CD4-positive, alpha-beta T cell (primary cell): ENCODE results near the gene RAB26. TPM values are rescaled to one million over a fixed set of nuclear protein-coding genes. Genes with fewer than 3 reads are reported as not detected.

ENCODE experiments used
- ATAC-seq: fragments of 200-7000 bp; cut with Tn5 transposase; one replicate; pipeline ENCODE4 v1.10.0; 2022; ENCODE audit warnings: mild to moderate bottlenecking; ENCODE audit not compliant: poor library complexity
- CTCF ChIA-PET: fragments of 350-600 bp; sonication (Branson Sonifier 250); formaldehyde crosslinking; loops from one replicate; lab custom pipeline; 2021; ENCODE audit warnings: antibody characterized with exemption, inconsistent platforms; lab: Charles Lee
- POLR2A ChIA-PET: fragments of 350-600 bp; sonication (Branson Sonifier 250); formaldehyde crosslinking; loops from one replicate; lab custom pipeline; 2021; ENCODE audit warnings: antibody characterized with exemption, inconsistent platforms; lab: Charles Lee
- DNase-seq, 14 experiments: peaks; one replicate each; pipeline ENCODE4 v3.0.0-alpha.2; 2013 to 2020; ENCODE audit warnings: mixed read lengths in 2 of 14
- H3K27ac ChIP-seq, 2 donors: one replicate each; pipeline versions ENCODE4 v1.5.1 to v1.7.0; 2013; ENCODE audit warnings: low read length in 2 of 2, low read depth in 1 of 2, mild to moderate bottlenecking in 1 of 2
- H3K27me3 ChIP-seq, 2 experiments: 1 replicate in 1 of 2; 2 replicates in 1 of 2; pipeline versions ENCODE4 v1.6.1 to v1.7.0; 2013; ENCODE audit warnings: low read length in 2 of 2, control low read depth in 1 of 2, mild to moderate bottlenecking in 1 of 2, moderate library complexity in 1 of 2; ENCODE audit not compliant: insufficient read depth in 2 of 2, control insufficient read depth in 1 of 2
- H3K36me3 ChIP-seq: one replicate; pipeline ENCODE4 v1.6.1; 2013; ENCODE audit warnings: low read length, control low read depth; ENCODE audit not compliant: insufficient read depth
- H3K4me1 ChIP-seq: one replicate; pipeline ENCODE4 v1.6.1; 2013; ENCODE audit warnings: low read length, control low read depth; ENCODE audit not compliant: insufficient read depth
- H3K4me3 ChIP-seq: one replicate; pipeline ENCODE4 v1.5.1; 2013; ENCODE audit warnings: mild to moderate bottlenecking, low read length, moderate library complexity
- H3K9me3 ChIP-seq, 2 experiments: 1 replicate in 1 of 2; 2 replicates in 1 of 2; pipeline versions ENCODE4 v1.6.1 to v1.7.0; 2013; ENCODE audit warnings: low read length in 2 of 2, mild to moderate bottlenecking in 2 of 2, control low read depth in 1 of 2, moderate library complexity in 1 of 2; ENCODE audit not compliant: control insufficient read depth in 1 of 2, insufficient read depth in 1 of 2
- H3K27ac Mint-ChIP-seq: one replicate; pipeline ENCODE4 v1.8.0; 2020; ENCODE audit warnings: mixed read lengths
- H3K27me3 Mint-ChIP-seq: one replicate; pipeline ENCODE4 v1.8.0; 2021; ENCODE audit warnings: mixed read lengths
- H3K36me3 Mint-ChIP-seq: one replicate; pipeline ENCODE4 v1.8.0; 2021; ENCODE audit warnings: low read depth, mixed read lengths
- H3K4me1 Mint-ChIP-seq: one replicate; pipeline ENCODE4 v1.8.0; 2021; ENCODE audit warnings: low read depth, mixed read lengths
- H3K4me3 Mint-ChIP-seq: one replicate; pipeline ENCODE4 v1.8.0; 2020; ENCODE audit warnings: mild to moderate bottlenecking, mixed read lengths
- H3K9me3 Mint-ChIP-seq: one replicate; pipeline ENCODE4 v1.8.0; 2020; ENCODE audit warnings: mixed read lengths
- intact Hi-C, 2 experiments: fragments of 100-400 bp; cut with DNase I in 1 of 2; cut with micrococcal nuclease in 1 of 2; formaldehyde crosslinking; loops; one replicate each; pipeline versions ENCODE4 v1.15.1 to v1.9.0; 2023 to 2025; cut with DNase I, micrococcal nuclease
- total RNA-seq, 174 experiments: library from RNA in 2 of 174; stranded (reverse) in 2 of 174; gene quantifications; one replicate each; pipeline ENCODE4 v1.2.3 and lab custom pipeline; 2021 to 2026
- TF ChIP-seq, protein P1 (sequence below): fragments of 200-600 bp; IDR thresholded peaks from one replicate; pipeline ENCODE4 v1.8.0; 2022; ENCODE audit warnings: antibody characterized with exemption, mild to moderate bottlenecking

The RAB26 gene
- total RNA-seq, 2 experiments from 2014 or later: not detected

DNA sequence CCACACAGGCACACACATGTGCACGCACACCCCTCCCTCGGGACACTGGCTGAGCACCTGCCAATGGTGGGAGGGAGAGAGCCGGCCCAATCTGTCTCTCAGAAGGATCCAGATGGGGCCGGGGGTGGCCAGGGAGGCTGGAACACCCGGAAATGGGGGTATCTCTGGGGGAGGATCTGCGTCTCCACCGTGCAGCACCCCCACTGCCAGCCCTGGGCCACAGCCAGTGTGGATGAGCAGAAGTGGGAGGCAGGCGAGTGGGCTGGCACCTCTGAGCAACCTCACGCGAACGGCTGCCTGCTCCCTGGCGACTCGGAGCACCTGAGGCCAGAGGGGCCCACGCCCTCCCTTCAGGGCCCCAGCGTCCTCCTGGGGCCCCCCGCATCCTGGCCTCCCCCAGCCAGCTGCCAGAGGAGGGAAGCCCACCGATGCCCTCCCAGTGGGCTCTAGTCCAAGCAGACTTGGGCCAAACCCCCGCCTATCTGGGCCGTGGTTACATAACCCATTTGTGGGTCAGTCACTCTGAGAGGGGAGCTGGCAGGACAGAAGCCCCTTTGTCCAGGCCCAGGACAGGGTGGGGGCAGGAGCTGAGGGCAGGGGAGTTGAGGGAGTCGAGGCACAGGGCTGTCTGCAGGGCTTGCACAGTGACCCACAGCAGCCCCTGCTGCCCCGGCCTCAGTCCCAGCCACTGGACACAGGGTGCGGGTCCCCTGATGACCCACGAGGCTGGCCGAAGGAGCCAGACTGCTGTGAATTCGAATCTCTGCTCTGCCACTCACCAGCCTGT is 42.4 kb downstream of the RAB26 start:
- intact Hi-C loops: loop anchor here in 1 of 2 experiments (10.0 kb wide), 1 partner anchor 144 kb away; no protein-coding TSS in a partner anchor
- DNase-seq (no peak), ATAC-seq (no peak)
- CTCF ChIA-PET: no interaction called here
- Mint-ChIP-seq H3K36me3 (no peaks in the 10 kb centered on the region), H3K27me3 (peaks cover 7% of the 10 kb centered on the region), H3K4me3 (no peak overlapping the region), H3K4me1 (peaks cover 6% of the 10 kb centered on the region), H3K27ac (no peak overlapping the region), H3K9me3 (no peaks in the 10 kb centered on the region)
- H3K27me3 ChIP-seq: peaks cover 13 to 15% of the 10 kb centered on the region in 2 experiments
- peaks cover 0 to 16% of the 10 kb centered on the region in 2 experiments for H3K9me3 ChIP-seq
- no peak overlapping the region for H3K4me3 ChIP-seq
- no peak overlapping the region for H3K27ac ChIP-seq
- H3K36me3 ChIP-seq: no peaks in the 10 kb centered on the region
- POLR2A ChIA-PET: no interaction called here
- peaks cover 14% of the 10 kb centered on the region for H3K4me1 ChIP-seq
- TF ChIP-seq, protein P1, sequence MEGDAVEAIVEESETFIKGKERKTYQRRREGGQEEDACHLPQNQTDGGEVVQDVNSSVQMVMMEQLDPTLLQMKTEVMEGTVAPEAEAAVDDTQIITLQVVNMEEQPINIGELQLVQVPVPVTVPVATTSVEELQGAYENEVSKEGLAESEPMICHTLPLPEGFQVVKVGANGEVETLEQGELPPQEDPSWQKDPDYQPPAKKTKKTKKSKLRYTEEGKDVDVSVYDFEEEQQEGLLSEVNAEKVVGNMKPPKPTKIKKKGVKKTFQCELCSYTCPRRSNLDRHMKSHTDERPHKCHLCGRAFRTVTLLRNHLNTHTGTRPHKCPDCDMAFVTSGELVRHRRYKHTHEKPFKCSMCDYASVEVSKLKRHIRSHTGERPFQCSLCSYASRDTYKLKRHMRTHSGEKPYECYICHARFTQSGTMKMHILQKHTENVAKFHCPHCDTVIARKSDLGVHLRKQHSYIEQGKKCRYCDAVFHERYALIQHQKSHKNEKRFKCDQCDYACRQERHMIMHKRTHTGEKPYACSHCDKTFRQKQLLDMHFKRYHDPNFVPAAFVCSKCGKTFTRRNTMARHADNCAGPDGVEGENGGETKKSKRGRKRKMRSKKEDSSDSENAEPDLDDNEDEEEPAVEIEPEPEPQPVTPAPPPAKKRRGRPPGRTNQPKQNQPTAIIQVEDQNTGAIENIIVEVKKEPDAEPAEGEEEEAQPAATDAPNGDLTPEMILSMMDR: no peak

DNA sequence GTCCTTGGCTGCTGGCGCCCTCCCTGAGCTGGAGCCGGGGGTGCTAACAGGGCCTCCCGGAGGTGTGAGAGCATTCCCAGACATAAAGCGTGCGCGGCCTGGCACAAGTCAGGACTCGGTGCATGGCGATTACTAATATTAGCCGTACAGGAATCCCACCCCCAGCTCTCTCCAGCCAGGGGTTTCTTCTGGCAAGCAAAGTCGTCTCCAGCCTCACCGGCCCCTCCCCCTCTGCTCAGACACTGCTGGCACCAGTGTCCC is 43.0 kb downstream of the RAB26 start:
- H3K27me3 ChIP-seq: peaks cover 13 to 16% of the 10 kb centered on the region in 2 experiments
- no peak for ATAC-seq
- POLR2A ChIA-PET: no interaction called here
- CTCF ChIA-PET: no interaction called here
- H3K36me3 ChIP-seq: no peaks in the 10 kb centered on the region
- no peak for DNase-seq
- Mint-ChIP-seq H3K9me3 (no peaks in the 10 kb centered on the region), H3K4me3 (no peak overlapping the region), H3K36me3 (no peaks in the 10 kb centered on the region), H3K4me1 (peaks cover 6% of the 10 kb centered on the region), H3K27ac (no peak overlapping the region), H3K27me3 (peaks cover 7% of the 10 kb centered on the region)
- H3K27ac ChIP-seq: no peak overlapping the region
- H3K4me3 ChIP-seq: no peak overlapping the region
- intact Hi-C loops: loop anchor here in 1 of 2 experiments (10.0 kb wide), 1 partner anchor 143 kb away; no protein-coding TSS in a partner anchor
- TF ChIP-seq, protein P1: no peak
- H3K4me1 ChIP-seq: peaks cover 15% of the 10 kb centered on the region
- peaks cover 0 to 16% of the 10 kb centered on the region in 2 experiments for H3K9me3 ChIP-seq

DNA sequence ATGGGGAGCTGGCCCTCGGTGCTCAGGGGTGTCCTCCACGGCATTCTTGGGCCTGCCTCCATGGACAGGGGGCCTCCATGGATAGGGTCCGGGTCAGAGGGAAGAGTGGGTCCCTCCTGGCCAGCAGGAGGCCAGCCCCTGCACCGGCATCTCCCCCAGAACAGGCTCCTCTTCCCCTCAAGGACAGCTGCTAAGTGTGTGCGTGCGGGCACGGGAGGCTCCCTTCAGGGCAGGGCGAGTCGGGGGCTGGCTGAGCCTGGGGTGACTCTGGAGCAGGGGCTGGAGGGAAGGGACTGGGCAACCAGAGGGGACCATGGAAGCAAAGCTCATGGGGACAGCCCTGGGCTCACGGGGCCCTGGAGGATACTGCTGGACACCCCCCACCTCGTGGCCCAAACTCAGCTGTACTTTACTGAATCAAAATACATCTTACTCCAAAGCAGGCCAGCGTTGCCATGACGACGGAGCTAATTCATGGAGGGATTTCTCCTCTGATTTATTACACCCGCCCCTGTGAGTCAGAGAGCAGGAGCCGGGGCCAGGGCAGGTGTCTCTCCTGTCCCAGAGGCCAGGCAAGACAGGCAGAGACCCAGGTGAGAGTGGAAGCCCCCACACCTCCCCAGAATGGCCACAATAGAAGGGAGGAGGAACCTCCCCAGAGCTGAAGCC is 45.9 kb downstream of the RAB26 start:
- intact Hi-C loops: loop anchor here in 1 of 2 experiments (2.0 to 10.0 kb wide), 2 partner anchors 59 to 141 kb away; no protein-coding TSS in a partner anchor
- Mint-ChIP-seq H3K4me3 (peak overlapping the region; percentile 75), H3K36me3 (no peaks in the 10 kb centered on the region)

More for the DNA sequence above, 45.9 kb downstream of the RAB26 start:
- Histone ChIP-seq H3K4me1 (peaks cover 20% of the 10 kb centered on the region), H3K27ac (no peak overlapping the region), H3K27me3 (peaks cover 31% of the 10 kb centered on the region in 2 experiments), H3K4me3 (no peak overlapping the region), H3K36me3 (no peaks in the 10 kb centered on the region), H3K9me3 (peaks cover 0 to 16% of the 10 kb centered on the region in 2 experiments)
- Mint-ChIP-seq H3K27ac (no peak overlapping the region), H3K9me3 (no peaks in the 10 kb centered on the region), H3K27me3 (peaks cover 27% of the 10 kb centered on the region), H3K4me1 (peaks cover 10% of the 10 kb centered on the region)
- CTCF ChIA-PET: interaction anchor here (0.6 to 2.0 kb wide), 11 partner anchors 10 to 307 kb away, joined by 3 to 17 read pairs (median 3); partner anchors contain the start of genes ABCA3, ECI1 and MLST8
- TF ChIP-seq, protein P1: no peak
- peak in 1 of 14 experiments; percentile 31 for DNase-seq
- POLR2A ChIA-PET: interaction anchor here (1.0 to 2.4 kb wide), 6 partner anchors 21 to 320 kb away, joined by 3 to 11 read pairs (median 8); partner anchors contain the start of genes ATP6V0C, ECI1, PGP and TRAF7
- no peak for ATAC-seq
